LoVo (cell line): ENCODE results near the gene CHST15.

Experiments used
- DNase-seq: peaks from one replicate; pipeline ENCODE4 v3.0.0-alpha.2; 2016; ENCODE audit warnings: low spot score

Gene CHST15

GRCh38 chr10:123998197-123999141 is 94.9 kb downstream of the CHST15 start:
- no peak for DNase-seq

GRCh38 chr10:123997486-123998196 is 95.8 kb downstream of the CHST15 start:
- DNase-seq: peak; percentile 49

- no peak for DNase-seq
Observed at GRCh38 chr10:123997013-123997412, 96.4 kb downstream of the CHST15 start.

GRCh38 chr10:123996302-123996701 is 97.1 kb downstream of the CHST15 start:
- DNase-seq: no peak

GRCh38 chr10:123995461-123996131 is 97.8 kb downstream of the CHST15 start:
- DNase-seq: peak; percentile 74

GRCh38 chr10:123995082-123995460 is 98.3 kb downstream of the CHST15 start:
- no peak for DNase-seq

- DNase-seq: peak; percentile 88
Observed at GRCh38 chr10:123994417-123995081, 98.8 kb downstream of the CHST15 start.

- DNase-seq: no peak
Observed at GRCh38 chr10:123993534-123994416, 99.6 kb downstream of the CHST15 start.

- no peak for DNase-seq
Observed at GRCh38 chr10:123991611-123992570, 101.5 kb downstream of the CHST15 start.

- no peak for DNase-seq
Observed at GRCh38 chr10:123990889-123991288, 102.5 kb downstream of the CHST15 start.

GRCh38 chr10:123988694-123989093 is 104.7 kb downstream of the CHST15 start:
- DNase-seq: no peak

- DNase-seq: no peak
Observed at GRCh38 chr10:123986736-123987135, 106.7 kb downstream of the CHST15 start.

- peak; percentile 95 for DNase-seq
Observed at GRCh38 chr10:123974406-123974805, 119.0 kb downstream of the CHST15 start.

GRCh38 chr10:123972481-123973401 is 120.7 kb downstream of the CHST15 start:
- DNase-seq: no peak

- no peak for DNase-seq
Observed at GRCh38 chr10:123970927-123971286, 122.5 kb downstream of the CHST15 start.

- no peak for DNase-seq
Observed at GRCh38 chr10:123970207-123970926, 123.0 kb downstream of the CHST15 start.

- peak; percentile 71 for DNase-seq
Observed at GRCh38 chr10:123967626-123968243, 125.7 kb downstream of the CHST15 start.

- DNase-seq: no peak
Observed at GRCh38 chr10:123966896-123967231, 126.5 kb downstream of the CHST15 start.
